RWPE1 (cell line): ENCODE measurements around the gene PHLPP2.
"Not testable (repeated sequence)": the region's sequence is repeated elsewhere in the genome, so short reads cannot be mapped to it uniquely, and the experiment has no call there.

Source experiments
- CTCF ChIA-PET: fragments of 350-600 bp; sonication (Branson Sonifier 250); formaldehyde crosslinking; extraction: SDS; loops from one replicate; lab custom pipeline; 2021; lab: Yijun Ruan, JAX
- POLR2A ChIA-PET: fragments of 400-600 bp; formaldehyde crosslinking; extraction: SDS; loops from one replicate; lab custom pipeline; 2020; ENCODE audit warnings: antibody characterized with exemption; ENCODE audit not compliant: low non-redundant PET; lab: Yijun Ruan, JAX
- DNase-seq: peaks from one replicate; pipeline ENCODE4 v3.0.0; 2012; ENCODE audit warnings: low spot score
- H3K27ac ChIP-seq: fragments of 450-650 bp; 2 replicates; pipeline ENCODE4 v1.5.1; 2017
- CTCF ChIP-seq: fragments of 450-650 bp; conservative IDR thresholded peaks from 2 replicates; pipeline ENCODE4 v1.5.1; 2017; ENCODE audit warnings: low read depth, mild to moderate bottlenecking

Gene PHLPP2

GRCh38 chr16:71610447-71610846, 114.1 kb downstream of the PHLPP2 start:
- TF ChIP-seq CTCF, result no peak
- DNase-seq, result no peak
- H3K27ac ChIP-seq, result no peak overlapping the region
- ChIA-PET POLR2A (interaction anchor here (0.6 kb wide), 2 partner anchors 46 kb away, joined by 3 to 5 read pairs; no protein-coding TSS in a partner anchor), CTCF (interaction anchor here (0.5 to 1.8 kb wide), 20 partner anchors 10 to 284 kb away, joined by 3 to 11 read pairs (median 4); partner anchors contain the start of gene CHST4)

DNA sequence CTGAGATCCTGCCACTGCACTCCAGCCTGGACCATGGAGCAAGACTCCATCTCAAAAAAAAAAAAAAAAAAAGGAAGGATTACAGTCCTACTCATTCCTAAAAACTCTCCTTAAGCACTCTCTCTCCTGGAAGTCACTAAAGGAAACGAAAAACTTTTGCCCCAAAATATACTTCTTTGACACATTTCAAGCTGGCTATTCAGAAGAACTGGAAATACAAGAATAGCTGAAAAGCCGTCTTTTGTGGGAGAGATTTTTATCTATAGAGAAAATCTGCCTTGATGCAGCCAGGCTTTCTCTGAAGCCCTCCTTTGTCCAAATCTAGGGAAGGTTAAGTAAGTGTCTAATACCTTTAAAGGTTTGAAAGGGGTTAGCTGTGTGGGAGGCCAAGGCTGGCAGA, 115.4 kb downstream of the PHLPP2 start:
- CTCF ChIA-PET, result interaction anchor here (0.7 kb wide), 1 partner anchor 45 kb away, joined by 4 read pairs; no protein-coding TSS in a partner anchor

DNA sequence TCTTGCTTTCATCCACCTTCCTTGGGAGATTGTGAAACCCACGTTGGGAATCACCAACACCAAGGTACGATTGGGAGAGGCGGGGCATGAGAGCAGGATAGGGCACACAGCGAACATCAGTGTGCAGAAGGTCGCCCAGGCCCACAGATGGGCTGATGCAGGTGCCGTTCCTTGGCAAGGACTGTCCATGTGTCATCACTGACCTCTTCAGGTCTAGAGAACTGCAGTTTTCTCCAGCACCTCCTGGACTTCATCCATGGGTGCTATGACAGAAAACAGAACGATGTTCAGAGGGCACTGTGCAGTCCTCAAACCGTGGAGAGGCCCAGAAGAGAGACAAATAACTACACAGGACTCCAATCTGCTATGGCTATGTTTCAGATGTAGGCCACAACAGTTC, 123.7 kb downstream of the PHLPP2 start:
- TF ChIP-seq CTCF, result no peak
- DNase-seq, result no peak
- ChIA-PET POLR2A (no interaction called here), CTCF (no interaction called here)
- no peak overlapping the region for H3K27ac ChIP-seq

More for the DNA sequence above, 115.4 kb downstream of the PHLPP2 start:
- no peak for TF ChIP-seq CTCF
- DNase-seq, result no peak
- H3K27ac ChIP-seq, result no peak overlapping the region
- POLR2A ChIA-PET, result no interaction called here

GRCh38 chr16:71598426-71598825, 126.1 kb downstream of the PHLPP2 start:
- POLR2A ChIA-PET, DNase-seq, H3K27ac ChIP-seq: not testable (repeated sequence)
- CTCF ChIA-PET, result interaction anchor here (0.6 kb wide), 1 partner anchor 166 kb away, joined by 3 read pairs; no protein-coding TSS in a partner anchor

DNA sequence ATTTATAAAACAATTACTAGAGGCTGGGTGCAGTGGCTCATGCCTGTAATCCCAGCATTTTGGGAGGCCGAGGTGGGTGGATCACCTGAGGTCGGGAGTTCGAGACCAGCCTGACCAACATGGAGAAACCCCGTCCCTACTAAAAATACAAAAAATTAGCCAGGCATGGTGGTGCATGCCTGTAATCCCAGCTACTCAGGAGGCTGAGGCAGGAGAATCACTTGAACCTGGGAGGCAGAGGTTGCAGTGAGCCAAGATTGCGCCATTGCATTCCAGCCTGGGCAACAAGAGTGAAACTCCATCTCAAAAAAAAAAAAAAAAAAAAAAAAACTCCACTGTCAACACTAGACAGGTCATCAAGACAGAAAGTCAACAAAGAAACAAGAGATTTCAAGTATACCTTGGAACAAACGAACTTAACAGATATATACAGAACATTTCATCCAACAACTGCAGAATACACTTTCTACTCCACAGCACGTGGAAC, 129.1 kb downstream of the PHLPP2 start:
- CTCF ChIA-PET, result interaction anchor here (1.7 kb wide), 1 partner anchor 16 kb away, joined by 7 read pairs; no protein-coding TSS in a partner anchor
- POLR2A ChIA-PET, result not testable (repeated sequence)

More for the DNA sequence above, 129.1 kb downstream of the PHLPP2 start:
- H3K27ac ChIP-seq, DNase-seq: not testable (repeated sequence)
